C4-2B (cell line): Measurements from ENCODE around the gene BMERB1.

ENCODE experiments used
- ZFX ChIP-seq: fragments of 450-650 bp; IDR thresholded peaks from 2 replicates; pipeline ENCODE4 v1.6.1; 2017
- TF ChIP-seq, protein P1 (sequence below): fragments of 450-650 bp; conservative IDR thresholded peaks from 2 replicates; pipeline ENCODE4 v1.5.1; 2017; ENCODE audit warnings: mild to moderate bottlenecking

DNA sequence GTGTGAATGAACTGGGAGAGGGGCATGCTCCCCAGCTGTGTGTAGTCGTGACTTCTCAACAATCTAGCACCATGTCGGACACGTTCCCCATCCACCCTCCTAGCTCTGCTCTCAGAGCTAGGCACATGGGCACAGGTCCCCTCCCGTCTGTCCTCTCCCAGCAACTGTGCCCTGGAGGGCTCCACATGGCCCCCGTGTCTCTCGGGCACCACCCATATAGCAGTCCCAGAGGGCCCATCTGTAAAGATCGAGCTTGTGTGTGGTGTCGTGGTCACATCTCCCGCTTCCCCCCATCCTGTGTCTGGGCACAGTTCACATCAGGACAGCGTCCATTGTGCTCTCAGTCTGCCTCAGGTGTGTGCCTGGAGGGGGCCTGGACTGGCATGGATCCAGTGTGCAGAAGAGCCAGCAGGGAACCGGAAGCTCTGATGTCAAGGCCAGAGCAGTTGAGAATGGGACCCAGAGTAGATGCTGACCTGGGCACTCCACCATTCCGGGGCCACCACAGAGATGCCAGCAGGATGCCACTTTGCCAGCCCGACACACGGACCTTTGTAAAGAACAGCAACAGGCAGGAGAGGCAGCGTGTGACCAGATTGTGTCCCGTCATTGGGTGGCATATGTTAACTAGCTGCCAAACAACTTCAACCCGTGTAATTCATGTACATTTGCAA, 152.9 kb downstream of the BMERB1 start:
- TF ChIP-seq, protein P1, sequence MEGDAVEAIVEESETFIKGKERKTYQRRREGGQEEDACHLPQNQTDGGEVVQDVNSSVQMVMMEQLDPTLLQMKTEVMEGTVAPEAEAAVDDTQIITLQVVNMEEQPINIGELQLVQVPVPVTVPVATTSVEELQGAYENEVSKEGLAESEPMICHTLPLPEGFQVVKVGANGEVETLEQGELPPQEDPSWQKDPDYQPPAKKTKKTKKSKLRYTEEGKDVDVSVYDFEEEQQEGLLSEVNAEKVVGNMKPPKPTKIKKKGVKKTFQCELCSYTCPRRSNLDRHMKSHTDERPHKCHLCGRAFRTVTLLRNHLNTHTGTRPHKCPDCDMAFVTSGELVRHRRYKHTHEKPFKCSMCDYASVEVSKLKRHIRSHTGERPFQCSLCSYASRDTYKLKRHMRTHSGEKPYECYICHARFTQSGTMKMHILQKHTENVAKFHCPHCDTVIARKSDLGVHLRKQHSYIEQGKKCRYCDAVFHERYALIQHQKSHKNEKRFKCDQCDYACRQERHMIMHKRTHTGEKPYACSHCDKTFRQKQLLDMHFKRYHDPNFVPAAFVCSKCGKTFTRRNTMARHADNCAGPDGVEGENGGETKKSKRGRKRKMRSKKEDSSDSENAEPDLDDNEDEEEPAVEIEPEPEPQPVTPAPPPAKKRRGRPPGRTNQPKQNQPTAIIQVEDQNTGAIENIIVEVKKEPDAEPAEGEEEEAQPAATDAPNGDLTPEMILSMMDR: no peak
- no peak for TF ChIP-seq ZFX
